NK-92 (cell line): ENCODE results near the gene NAA20.

Source experiments
- DNase-seq: peaks from one replicate; lab custom pipeline; 2025; ENCODE audit not compliant: unreplicated experiment; lab: John Stamatoyannopoulos, UW

The NAA20 gene, protein sequence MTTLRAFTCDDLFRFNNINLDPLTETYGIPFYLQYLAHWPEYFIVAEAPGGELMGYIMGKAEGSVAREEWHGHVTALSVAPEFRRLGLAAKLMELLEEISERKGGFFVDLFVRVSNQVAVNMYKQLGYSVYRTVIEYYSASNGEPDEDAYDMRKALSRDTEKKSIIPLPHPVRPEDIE

DNA sequence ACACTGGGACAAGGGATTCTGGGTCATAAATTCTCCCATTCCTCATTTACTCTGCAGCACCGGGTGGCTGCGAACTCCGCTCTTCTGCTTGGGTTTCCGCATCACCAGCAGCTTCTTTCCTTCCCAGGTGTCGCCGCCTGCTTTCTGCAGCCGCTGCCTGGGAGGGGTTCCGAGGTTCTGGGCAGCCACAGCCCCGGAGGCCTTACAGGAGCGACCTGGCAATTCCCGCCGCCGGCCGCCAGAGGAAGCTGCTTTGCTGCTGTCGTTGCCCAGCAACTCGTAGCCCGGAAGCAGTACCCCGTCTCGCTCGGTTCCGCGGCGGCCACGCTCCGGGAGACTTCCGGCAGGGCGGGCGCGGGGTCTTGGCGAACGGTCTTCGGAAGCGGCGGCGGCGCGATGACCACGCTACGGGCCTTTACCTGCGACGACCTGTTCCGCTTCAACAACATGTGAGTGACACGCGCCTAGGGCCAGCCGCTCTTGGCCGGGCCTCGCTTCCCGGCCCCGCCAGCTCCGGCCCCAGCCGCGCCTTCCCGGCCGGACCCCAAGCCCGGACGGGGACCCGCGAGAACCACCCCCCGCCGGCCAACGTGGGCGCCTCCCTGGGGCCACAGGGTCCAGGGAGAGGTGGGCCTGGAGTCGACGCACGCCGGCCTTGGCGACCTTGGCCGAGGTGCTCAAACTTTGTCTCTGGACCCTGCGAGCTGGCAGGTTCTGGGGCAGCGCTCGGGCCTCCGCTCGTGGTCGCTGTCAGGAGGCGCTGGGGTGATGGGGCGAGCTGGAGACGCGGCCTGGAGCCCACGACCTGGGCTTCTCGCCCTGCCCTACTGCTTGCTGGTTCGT lies at the start of gene NAA20:
Gene NAA20 (plus strand): TSS at position 362 of the 843 bp plus-strand sequence. CDS start 35 bp downstream, at position 397.
- no peak for DNase-seq

DNA sequence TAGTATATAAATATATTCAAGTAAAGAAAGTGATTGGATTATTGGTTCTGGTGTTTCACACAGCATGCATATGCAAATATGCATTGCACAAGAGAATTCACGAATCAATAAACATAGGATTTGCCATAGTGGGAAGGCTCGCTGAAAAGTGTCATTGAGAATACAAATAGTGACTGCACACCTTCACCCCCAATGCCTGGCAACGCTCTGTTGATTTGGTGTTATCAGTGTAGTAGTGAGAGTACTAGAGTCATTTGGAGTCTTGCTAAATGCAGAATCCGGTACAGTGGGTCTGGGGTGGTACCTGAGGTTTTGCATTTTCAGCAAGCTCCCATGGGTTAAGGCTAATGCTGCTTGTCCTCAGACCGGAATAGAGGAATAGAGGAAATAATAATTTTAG lies 49.7 kb upstream of the NAA20 start:
- no peak for DNase-seq

DNA sequence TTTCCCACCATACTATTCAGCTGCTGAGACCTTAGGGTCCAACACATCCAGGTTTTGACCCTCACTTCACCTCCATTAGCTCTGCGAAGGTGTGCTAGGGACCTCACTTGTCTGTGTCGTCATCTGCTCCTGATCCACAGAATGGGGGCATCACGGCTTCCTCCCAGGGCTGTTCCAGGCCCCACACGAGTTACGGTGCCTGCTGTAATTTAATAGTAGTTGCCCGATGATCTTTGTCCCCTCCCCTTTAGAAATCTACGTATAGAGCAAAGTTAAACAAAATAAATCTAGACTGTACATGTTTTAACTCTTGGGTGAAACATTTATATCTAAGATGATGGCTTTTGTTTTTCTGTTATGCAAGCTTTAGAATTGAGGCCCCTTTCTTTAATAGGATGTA lies 49.1 kb upstream of the NAA20 start:
- DNase-seq, result no peak

DNA sequence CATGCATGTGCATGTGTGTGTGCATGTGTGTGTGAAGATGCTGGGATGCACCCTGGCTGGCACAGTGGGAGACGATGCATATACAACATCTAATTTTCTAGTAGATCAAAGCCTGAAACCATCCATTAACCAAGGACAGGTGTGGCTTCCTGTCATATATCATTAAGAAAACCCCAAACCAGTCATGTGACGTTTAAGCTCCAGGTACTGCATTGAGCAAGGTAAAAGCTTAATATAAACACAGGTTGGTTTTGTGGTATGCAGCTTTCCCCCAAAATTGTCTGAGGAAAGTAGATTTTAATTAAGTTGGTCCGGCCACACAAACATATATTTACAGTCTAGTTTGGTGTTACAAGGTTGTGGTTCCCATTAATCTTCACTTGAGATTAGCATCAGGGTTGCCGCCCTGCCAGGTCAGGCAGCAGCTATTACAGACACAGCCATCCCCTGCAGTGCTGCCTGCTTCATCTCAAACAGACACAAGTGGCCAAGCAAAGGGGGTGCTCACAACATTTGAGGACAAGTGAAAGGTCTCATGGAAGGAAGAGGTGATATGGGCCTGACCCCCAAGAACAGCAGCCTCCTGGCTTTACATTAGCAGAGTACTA lies 48.6 kb upstream of the NAA20 start:
- DNase-seq, result no peak

DNA sequence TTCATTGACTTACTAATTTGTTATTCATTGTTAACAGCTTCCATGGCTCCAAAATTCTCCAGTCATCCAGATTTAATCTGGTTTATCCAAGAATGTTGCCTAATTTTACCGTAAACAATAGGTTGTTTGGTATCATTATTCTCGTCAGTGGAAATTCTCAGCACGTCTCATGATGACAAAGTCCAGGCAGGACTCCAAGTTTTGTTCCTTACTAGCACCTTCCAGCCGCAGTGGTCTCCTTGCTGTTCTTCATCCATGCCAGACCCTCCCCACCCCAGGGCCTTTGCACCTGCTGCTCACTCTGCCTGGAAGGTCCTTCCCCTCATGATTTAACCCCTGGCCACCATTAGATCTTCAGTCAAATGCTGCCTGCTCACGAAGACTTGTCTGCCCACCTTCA lies 48.1 kb upstream of the NAA20 start:
- DNase-seq, result no peak

DNA sequence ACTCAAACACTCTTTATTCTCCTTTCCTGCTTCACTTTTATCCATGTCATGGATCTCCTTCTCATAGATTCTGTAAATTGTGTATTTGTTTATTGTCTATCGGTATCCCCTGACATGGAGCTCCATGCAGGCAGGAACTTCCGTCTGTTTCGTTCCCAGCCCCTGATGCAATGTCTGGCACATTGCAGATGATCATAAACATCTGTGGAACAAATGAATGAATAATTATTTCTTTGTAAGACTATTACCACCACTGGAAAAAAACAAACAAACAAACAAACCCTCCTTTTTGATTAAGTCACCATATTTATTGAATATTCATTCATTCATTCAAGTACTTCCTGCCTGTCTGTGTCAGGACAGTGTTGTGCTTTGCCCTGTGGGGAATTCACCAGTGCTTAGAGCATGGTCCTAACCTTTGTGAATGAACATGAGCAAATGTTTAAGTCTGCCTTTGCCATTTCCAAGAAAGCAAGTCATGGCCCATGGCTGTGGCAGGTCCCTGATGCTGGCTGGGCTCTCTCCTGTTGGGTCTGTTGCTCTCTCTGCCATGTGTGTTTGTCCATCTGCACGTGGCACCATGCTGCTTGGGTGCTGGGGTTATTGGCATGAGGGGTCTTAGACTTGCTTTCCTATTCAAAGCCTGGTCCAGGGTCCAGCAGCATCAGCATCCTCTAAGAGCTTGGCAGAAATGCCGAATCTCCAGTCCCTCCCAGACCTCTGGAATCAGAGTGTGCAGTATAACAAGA lies 47.5 kb upstream of the NAA20 start:
- DNase-seq, result no peak

DNA sequence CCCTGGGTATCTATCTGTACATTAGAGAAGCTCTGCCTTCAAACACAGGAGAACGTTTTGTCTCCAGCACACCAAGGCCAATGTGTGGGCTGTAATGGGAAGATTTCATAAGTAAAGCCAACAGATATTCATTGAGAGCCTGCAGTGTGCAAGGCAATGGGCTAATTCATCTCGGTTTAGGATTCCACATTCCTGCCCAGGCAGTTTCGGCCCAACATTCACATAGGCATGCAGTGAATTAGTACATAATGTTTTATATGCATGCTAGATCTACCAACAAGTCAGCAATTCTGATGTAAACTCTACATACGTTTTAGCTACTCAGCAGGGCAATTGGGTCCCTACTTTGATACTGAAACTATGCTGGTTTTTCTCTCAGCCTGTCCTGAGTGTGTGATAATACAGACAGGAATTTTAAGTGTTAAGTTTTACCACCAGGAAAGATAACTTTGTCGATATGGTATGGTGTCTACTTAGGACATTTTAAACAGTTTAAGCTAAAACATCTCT lies 46.9 kb upstream of the NAA20 start:
- no peak for DNase-seq

DNA sequence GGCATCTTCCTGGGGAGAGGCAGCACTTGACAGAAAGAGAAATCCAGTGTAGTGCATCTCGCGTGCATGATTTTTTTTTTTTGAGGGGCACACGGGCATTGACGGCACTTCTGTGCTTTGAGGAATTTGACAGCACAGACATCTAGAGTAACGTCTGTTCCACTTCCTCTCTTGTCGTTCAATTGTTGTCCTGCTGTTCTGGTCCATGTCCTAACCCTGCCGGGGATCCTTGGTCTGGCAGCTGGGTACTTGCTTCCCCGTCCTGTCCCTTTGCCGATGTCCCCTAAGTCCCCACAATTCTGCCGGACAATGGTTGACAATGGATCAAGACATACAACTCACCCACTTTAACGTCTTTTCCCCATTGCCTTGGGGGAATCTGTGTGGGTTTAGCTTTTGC lies 46.0 kb upstream of the NAA20 start:
- no peak for DNase-seq

DNA sequence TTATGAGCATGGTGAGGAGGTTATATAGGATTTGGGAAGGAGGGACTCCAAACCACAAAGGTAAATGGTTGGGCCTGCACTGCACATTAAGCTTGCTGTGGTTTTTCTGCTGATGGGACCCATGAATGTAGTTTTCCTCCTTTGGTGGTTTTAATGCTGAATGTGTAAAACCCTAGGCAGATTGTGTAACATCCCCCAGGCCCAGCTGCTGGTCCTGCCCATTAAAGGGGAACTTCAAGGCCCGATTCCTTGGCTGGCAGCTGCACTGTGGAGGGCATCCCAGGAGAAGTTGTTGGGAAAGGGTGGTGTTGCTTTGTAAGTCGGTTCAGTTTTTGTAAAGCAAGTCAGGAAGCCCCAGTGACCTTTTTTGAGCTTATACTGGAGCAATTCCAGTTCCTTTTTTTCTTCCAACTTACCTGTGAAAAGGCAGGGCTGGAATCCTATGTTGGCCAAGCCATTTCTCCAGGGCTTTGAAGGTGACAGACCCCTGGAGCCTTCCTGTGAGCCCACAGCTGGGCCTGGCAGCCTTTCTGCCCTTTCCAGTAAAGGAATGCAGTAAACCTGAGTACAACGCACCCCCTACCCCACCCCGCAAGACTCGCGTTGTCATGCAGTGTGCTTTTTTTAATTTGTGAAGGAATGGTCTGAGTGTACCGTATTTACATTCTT lies 43.1 kb upstream of the NAA20 start:
- no peak for DNase-seq

DNA sequence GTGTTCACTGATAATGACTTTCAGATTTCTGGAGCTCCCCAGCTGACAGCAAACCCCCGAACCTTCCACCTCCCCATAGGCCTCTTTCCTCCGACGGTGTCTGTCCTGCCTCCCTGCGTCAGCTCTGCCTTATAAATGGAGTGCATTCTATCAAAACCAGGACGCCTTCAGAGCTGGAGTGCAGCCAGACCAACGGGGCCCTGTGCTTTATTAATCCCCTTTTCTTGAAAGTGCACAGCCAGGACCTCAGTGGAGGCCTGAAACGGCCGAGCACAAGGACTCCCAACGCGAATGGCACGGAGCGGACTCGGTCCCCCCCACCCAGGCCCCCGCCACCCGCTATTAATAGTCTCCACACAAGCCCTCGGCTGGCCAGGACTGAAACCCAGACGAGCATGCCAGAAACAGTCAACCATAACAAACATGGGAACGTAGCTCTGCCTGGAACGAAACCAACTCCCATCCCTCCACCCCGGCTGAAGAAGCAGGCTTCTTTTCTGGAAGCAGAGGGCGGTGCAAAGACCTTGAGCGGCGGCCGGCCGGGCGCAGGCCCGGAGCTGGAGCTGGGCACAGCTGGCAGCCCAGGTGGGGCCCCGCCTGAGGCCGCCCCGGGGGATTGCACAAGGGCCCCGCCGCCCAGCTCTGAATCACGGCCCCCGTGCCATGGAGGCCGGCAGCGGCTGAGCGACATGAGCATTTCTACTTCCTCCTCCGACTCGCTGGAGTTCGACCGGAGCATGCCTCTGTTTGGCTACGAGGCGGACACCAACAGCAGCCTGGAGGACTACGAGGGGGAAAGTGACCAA lies 42.3 kb upstream of the NAA20 start:
- DNase-seq, result no peak

DNA sequence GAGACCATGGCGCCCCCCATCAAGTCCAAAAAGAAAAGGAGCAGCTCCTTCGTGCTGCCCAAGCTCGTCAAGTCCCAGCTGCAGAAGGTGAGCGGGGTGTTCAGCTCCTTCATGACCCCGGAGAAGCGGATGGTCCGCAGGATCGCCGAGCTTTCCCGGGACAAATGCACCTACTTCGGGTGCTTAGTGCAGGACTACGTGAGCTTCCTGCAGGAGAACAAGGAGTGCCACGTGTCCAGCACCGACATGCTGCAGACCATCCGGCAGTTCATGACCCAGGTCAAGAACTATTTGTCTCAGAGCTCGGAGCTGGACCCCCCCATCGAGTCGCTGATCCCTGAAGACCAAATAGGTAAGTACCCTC lies 41.7 kb upstream of the NAA20 start:
- no peak for DNase-seq

DNA sequence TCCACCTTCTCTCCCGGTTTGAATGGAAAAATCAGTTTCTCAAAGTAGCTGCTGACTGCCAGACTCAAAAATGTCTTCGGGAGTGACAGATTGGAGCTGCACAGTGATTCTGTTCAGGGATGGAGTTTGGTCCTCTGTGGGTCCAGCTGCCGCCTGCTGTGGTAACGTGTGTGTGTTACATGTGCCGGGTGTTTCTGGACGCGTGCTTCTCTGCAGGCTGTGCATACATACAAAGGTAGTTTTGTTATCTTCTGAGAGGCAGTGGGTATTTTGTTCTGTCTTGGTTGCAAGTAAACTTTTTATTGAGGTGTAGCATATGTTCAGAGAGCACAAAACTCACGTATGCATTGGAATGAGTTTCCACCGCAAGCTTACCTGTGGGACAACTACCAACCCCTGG lies 41.3 kb upstream of the NAA20 start:
- DNase-seq, result no peak

DNA sequence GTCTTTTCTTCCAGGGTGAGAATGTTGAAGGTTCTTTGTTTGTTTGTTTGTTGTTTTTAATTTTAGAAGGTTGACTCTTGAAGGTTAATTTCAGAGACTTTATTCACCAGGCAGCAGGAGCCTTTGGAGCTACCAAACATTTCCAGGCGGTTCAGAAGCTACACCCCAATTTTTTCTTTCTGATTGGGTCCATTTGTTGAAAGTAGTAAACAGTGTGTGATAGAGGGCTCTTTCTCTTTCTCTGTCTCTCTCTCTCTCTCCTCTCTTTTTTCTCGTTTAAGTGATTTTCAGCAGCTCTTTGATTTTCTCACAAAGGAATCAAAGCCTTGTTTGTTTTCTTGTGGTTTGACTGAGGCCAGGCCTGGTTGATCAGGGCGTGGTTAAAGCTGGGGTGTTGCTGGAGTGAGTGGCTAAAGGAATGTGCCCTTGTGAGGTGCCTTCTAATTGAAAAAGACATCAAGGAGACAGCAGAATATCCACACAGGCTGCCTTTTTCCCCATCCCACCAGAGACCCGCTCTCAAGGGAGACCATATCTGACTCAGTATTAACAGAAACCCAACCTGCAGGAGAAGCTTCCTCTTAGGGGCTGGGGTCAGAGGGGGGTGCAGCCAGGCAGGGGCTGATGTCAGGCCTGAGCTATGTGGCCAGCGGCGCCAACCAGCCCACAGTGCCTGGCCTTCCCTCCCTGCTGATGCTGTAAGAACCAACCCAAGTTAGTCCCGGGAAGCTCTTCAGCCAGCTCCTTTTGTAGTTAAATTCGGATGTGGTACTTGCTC lies 40.4 kb upstream of the NAA20 start:
- no peak for DNase-seq

DNA sequence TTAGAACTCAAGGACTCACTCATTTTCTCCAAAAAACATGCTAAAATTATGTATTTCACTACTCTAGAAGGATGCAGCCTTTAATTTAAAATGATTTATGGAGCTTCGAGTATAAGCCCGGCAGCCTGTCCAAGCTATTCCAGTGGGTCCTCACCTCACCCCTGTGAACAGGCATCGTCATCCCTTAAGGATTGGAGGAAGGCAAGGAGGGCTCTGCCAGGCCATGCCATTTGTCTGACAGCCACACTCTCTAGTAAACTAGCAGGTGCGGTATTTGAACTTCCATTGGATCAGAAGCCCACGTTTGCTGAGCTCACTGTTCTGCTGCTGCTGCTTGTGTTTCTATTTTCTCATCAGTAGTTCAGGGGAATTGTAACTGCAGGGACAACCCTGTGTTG lies 39.8 kb upstream of the NAA20 start:
- DNase-seq, result no peak

DNA sequence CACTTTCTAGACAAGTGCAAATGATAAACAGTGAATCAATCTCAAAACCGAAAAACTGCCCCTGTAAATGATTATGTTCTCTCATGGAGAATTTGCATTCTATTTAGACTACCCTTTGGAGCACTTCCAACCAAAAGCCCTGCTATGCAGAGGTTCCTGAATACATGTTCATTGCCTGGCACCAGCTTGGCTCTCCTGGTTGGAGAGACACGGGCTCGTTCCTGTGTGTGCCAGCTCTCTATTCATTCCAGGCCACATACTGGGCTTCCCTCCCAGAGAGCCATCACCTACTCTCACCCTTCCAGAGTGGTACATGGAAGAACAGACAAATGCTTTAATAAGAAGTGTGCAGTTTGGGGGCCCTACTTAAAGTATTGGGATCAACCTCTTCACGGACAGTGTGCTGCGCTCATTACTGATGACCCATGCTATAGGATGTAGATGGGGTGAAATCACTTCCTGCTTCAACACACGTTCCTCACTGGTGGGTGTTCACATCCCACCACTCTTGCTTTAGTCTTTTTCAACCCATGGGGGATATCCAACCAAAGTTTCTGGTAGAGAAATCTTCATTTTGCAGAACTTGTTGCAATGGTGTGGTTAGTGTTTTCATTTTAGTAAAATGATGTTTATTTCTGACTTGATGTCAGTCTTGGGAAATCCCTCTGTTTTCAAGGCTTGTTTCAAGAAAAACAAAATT lies 38.5 kb upstream of the NAA20 start:
- DNase-seq, result no peak

DNA sequence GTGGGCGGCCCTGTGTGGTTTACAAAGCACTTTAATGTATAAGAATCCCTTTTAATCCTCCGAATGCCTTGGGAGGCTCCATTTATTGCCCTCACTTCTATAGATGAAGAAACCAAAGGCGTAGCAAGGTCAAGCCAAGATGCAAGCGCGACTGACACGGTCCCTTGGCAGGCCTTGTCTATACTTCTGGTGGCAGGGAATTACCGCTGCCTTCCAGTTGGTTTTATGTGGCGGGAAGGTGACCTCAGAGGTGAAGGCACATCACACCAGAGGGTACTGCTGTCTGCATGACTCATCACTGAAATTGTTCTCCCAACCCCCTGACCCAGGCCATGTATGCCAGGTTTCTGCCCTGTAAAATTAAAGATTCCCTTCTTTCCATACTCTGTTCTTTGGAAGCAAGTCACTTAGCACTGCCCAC lies 36.1 kb upstream of the NAA20 start:
- DNase-seq, result no peak

DNA sequence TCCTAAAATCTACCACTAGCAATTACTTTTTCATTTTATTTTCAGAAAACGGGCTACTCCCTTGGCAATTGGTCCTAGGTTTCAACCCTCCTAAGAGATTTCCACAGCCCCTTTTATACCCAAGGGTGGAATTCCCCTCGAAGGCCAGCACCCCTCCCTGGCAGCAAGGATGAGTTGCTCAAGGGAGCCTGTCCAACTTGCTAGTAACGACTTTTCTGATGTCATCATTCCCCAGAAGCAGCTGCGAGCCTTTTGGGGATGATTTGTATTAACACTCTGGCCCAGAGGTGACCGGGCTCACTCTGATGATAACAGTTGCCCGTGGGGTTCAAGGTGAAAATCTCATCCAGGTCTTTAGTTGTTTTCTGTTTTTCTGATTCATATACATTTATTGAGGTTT lies 30.7 kb upstream of the NAA20 start:
- no peak for DNase-seq

DNA sequence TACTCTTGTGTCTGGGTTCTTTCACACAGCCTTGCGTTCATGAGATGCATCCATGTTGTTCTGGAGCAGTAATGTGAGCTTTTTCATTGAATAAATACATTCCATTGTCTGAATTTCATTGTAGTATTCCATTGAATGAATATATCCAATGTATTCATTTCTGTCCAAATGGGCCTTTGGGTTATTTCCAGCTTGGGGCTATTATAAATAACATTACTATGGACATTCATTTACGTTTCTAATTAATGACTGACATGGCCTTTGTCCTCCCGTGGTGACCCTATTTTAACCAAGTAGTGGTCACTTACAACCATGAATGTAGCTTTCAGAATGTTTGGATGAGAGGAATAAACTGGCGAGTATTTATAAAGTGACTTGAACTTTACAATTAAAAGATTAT lies 30.1 kb upstream of the NAA20 start:
- no peak for DNase-seq

DNA sequence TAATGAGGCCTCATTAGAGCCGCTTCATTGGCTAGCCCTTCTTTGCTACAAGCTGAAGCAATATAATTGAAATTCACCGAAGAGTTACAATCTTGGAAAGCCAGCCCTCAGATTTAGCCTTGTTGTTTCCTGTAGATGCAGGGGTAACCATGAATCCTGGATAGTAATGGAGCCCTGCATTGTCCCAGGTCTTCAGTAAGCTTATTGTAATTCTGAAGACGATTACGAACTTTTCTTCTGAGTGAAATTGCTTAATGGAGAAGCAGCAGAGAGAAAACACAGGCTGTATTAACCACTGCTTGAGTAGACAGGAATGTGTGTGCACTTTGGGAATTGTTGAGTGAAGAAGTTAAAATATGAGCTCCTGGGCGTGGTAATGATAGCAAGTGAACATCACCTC lies 26.3 kb upstream of the NAA20 start:
- no peak for DNase-seq
